ENCODE measurements around the gene TSR1.

TSR1 gene

DNA sequence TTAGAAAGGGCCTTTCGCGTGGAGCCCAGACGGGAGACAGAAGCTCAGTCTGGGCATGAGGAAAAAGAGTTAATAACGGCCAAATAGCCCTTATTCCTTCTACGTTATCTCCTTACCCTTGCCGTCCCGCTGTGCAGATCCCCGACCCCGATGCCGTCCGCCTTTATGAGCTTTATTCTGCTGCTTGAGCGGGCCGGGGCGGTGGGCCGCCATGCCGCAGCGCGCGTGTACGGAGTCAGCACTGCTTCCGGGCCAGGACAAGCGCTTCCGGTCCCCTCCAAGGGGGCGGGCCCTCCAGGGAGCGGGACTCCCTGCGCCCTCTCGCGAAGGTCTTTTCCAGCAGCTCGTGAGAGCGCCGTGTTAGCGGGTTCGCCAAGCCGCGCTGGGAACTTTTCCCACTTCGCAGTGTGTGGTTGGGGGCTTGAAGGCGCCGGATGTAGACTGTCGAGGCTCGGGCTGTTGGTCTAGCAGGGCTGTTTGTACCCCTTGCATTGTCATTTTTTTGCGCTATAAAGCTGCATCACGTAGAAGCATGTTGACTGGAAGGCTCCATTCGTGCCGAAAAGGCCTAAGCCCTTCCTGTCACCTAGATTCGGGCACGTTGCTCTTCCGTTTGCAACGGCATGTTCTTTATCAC is at the start of gene TSR1:
TSS of gene TSR1 (minus strand) at position 243 of the 637 bp plus-strand sequence. CDS start at position 213, 30 bp downstream.
- peak; percentile 89 for DNase-seq

DNA sequence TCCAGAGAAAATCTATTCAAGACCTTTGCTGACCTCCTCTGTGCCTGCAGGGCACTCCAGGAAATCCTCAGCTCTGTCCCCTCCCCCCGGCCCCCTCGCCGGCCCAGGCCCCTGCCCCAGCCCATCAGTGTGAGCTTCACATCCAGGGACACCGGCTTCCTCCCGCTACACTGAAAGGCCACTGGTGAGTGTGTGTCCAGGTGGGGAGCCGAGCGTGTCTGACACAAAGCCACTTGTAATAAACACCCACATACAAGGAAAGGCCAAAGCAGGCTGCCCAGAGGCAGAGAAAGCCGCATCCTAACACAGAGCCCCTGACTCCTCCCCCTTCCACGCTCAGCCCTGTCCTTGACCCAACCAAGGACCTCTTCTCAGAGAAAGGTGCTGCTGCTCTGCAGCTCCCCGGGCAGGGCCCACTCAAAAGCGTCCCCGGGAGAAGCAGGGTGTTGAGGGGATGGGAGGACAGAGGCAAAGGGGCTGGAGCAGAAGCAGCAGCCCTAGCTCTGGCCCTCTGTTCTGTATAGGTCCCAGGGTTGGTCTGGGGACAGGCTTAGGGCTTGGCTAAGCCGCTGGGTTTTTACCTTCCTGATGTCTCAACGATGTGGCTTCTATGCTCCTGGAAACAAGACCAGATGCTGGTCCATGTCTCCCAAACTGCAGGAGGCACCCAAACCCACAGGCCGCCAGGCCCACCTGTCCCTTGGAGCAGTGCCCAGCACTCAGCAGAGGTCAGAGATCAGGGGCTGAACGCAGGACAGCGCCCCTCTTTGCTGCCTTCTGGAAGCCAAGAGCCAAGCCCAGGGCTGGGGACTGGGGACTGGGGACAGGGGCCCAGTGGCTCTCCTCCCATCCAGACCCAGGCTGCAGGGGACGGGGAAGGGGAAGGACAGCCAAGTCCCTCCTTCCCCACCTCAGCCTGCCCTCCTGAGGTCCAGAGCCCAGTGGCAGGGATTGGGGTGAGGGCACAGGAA is 49.3 kb upstream of the TSR1 start:
- no peak for DNase-seq

DNA sequence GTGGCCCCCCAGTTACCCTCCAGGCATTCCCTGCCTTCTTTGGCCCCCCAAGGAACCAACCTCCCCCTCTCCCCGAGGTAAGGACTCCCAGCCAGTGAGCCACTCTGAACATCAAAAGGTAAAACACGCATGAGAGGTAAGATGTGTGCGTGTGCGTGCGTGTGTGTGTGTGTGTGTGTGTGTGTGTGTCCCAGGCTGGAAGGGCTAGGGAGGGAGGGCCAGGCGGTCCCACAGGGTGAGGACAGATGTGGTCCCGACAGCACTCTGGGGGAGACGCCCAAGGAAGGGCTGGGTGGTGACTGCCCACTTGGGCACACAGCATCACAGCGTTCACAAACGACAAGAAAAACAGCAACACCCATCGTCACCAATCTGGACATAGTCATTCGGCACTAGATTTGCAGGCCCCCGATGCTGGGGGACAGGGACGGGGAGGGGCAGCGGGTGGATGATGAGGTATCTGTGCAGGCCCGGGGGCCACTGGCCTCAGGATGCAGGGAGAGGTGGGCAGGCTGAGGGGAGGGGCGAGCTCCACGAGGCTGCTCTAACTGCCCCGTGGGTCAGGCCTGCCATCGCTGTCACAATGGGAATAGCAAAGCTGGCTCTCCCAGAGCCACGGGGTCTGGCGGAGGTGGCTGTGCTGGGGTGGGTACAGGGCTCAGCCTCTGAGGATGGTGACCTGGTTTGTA is 48.3 kb upstream of the TSR1 start:
- no peak for DNase-seq

DNA sequence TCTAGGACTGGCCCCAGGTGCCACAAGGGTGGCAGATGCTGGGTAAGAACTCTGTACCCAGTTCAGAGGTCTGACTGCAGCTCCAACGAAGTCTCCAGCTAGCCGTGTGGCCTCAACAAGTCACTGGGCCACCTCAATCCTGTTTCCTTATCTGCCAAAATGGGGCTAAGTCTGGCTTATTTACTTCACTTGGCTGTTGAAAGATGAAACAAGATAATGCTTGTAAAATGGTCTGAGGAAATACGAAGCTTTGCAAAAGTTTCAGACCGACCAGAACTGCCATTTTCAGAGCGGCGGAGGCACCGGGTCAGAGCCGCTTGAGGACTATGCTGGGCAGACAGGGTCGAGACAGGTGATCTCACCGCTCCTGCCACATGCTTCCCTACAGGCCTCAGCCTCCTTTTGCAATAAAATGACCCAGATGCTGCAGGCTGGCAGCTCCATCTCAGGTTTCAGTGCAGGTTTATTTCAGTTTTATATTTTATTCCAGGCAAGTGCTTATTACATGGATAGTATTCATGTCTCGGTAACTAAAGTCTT is 47.4 kb upstream of the TSR1 start:
- no peak for DNase-seq

DNA sequence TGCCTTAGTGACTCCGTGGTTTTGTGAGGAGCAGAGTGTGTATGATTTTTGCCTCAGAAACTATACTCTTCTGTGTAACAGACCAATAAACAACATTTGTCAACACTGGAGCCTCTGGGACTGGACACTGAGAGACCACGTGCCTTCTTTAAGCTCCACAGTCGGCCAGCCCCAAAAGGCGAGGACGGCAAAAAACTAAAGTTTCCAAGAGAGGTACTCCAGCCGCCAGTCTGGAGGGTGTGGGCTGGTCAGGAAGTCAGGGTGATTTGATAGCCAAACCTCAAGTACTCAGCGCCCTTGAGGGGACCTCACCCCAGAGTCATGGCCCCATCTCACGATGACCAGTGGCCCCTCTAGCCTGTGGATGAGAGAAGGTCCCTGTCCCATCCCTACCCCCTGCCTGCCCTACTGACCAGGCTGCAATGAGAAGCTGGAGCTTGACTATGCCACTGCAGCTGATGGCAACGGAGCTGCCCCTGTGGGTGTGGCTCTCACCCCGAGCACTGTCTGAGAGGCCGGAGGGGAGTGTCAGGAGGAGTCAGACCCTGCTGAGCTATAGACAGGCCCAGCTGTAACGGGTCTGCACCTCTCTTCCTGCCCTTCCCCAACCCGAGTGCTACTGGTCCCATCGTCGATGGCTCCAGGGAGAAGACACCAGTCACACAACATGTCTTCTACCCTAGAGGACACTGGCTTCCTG is 44.8 kb upstream of the TSR1 start:
- no peak for DNase-seq

DNA sequence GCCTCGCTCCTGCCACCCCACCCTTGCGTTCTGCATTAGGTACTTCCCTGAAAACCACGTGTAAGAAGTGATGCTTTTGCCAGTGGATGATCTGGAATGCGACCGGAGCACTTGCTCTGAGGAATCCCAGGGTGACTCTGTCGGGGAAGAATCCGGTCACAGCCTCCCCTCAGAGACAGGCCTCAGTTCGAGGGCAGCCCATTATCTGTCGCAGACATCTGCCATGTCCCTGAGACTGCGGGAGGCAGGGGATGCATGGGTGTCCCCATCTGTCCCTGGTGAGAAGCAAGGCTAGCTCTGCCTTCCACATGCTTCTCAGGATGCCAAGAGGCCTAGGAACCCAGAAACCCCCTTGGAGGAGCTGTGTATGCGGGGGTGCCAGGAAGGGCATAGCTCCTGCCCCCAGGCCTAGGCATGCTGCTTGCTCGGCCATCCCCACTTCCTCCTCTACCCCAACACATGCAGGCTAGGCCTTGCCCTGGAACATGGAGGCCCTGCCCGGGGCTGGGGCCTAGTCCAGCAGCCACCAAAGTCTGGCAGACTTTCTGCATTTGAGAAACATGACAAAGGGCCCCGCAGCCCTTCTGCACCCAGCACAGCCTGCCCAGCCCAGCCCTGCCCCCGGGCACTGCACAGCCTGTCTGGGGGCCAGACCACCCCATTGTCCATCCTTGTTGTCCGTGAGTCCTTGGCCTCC is 44.1 kb upstream of the TSR1 start:
- no peak for DNase-seq

DNA sequence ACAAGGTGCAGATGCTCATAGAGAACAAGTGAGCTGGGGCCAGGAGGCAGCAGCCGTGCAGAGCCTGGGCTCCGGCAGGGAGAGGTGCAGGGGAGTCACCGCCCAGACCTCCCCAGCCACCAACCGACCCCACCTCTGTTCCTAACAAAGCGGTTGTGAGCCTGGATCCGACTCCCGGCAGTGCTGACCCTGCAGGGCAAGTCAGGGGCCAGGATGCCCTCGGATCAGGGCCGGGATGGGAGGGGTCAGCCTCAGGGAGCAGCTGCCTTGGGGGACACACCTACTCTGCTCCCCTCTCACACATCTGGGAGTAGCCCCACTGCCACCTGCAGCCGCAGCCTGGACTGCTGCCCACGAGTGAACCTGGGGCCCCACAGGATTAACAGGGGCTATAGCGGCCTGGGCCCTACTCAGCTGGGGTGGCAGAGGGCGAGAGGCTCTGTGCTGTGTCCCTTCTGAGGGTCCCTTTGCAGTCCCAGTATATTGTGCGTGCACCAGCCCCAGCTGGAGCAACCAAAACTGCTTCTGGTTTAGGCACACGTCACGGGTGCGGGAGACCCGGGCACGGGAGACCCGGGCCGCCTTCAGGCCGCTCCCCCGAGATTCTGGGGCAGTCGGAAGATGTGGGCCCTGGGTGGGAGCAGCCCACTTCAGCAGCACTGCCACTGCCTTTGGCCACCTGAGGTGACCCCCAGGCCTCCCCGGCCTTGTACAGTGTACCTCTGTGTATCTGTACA is 43.4 kb upstream of the TSR1 start:
- no peak for DNase-seq

DNA sequence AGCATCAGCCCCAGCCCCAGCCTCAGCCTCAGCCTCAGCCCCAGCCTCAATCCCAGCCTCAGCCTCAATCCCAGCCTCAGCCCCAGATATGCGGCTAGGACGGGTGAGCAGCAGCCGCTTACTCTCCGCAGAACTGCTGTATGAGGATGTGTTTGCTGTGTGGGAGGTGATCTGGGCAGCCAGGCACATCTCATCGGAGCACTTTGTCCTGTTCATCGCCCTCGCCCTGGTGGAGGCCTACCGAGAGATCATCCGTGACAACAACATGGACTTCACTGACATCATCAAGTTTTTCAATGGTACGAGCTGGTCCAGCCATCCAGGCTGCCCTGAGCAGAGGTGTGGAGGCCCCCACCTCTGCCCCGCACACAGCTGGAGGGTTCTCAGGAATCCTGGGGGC is 42.6 kb upstream of the TSR1 start:
- DNase-seq = no peak

DNA sequence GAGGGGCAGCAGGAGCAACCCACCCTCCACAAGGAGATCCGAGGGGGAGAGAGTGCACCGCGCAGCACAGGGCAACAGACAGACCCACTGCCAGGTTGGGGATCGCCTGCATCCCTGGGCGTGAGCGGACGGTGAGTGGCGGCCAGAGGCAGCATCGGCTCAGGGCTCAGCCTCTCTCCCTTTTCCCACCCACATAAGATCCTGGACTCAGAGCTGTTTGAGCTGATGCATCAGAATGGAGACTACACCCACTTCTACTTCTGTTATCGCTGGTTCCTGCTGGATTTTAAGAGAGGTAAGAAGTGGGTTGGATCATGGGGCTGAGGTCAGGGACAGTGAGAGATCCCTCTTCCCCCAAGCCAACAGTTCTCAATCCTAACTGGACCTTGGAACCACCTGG is 41.4 kb upstream of the TSR1 start:
- no peak for DNase-seq

DNA sequence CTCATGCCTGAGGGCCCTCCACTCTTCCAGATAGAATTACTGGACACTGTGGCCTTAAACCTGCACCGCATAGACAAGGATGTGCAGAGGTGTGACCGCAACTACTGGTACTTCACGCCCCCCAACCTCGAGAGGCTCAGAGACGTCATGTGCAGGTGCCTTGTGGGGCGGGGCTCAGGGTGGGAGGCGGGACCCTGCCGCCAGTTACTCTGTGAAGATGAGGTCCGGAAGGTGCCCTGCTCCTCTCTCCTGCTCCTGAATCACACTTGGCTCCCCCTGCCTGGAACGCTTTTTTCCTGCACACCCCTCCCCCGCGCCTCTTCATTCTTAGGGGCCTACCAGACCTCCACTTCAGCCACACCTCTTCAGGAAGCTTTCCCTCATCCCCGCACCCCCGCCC is 39.9 kb upstream of the TSR1 start:
- DNase-seq = no peak

DNA sequence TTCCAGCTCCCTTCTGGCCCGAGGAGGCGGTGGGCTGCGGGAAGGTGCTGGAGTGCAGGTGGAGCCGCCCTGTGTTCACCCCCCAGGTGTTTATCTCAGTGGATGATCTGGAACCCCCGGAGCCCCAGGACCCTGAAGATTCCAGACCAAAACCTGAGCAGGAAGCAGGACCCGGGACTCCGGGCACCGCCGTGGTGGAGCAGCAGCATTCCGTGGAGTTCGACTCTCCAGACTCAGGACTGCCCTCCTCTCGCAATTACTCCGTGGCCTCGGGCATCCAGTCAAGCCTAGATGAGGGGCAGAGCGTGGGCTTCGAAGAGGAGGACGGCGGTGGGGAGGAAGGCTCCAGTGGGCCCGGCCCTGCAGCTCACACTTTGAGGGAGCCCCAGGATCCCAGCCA is 39.1 kb upstream of the TSR1 start:
- DNase-seq = no peak

DNA sequence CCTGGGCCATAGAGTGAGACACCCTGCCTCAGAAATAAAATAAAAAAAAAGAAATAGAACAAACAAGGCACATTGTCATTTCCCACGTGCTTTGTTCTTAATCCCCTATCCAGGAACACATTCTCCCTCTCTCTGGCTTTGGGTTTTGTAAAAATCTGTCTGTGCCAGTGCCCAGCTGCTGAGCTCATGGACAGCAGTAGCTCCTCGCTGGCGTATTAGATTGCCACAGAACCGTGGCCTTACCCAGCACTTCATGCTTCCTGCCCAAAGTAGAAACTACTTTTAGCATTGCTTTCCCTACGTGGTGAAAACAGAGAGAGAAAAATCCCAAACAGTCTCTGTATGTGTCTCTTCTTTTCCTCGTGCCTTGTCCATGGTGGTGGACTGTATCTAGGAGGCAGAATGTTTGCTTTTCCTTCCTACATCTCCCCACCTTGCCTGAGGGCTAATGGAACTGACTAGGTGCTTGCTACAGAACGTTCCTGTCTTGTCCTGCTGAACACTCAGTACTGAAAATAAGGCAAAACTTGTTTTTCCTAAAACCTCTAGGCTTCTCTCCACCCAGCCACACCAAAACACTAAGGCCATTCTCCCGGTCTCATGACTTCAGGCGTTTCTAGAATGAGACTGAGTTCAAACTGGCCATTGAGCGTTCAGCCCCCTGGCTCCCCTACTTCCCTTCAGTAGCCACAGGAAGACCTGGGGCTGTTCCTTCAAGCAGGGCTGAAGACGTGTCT is 38.5 kb upstream of the TSR1 start:
- DNase-seq = no peak

DNA sequence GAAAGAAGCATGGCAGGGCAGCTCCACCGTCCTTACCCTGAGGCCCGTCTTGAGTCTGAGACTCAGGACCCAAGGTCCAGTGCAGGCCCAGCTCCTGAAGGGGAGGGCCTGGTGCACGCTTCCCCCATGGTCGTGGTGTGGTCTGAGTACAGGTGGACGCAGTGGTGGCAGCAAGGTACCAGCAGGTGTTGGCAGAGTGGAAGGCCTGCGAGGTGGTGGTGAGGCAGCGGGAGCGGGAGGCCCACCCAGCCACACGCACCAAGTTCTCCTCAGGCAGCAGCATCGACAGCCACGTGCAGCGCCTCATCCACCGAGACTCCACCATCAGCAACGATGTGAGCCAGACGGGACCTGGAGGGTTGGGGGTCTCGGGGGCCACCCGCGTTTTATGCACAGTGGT is 36.9 kb upstream of the TSR1 start:
- no peak for DNase-seq

DNA sequence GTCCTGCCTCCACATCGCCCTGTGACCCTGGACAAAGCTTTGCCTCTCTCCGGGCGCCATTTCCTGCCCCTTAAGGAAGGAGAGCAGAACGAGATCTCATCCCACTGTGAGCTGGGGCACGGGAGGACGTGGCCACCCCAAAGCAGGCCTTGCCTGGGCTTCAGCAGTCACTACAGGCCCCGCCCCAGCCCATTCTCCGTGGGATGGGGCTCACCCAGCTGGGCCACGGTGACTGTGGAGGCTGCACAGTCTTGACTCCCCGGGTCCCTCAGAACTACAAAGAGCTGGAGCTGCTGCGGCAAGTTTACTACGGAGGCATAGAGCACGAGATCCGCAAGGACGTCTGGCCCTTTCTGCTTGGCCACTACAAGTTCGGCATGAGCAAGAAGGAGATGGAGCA is 36.4 kb upstream of the TSR1 start:
- no peak for DNase-seq

DNA sequence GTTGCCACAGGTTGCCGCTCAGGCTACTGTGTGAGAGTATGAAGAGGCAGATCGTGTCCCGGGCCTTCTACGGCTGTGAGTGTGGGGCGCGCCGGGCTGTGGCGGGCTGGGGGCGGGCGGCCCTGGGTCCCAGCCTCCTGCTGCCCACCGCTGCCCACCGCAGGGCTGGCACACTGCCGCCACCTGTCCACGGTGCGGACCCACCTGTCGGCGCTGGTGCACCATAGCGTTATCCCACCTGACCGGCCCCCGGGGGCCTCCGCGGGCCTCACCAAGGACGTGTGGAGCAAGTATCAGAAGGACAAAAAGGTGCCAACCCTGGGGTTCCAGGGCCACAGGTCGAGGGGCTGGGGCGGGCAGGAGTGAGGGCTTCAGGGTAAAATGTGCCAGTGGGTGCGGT is 35.9 kb upstream of the TSR1 start:
- no peak for DNase-seq

DNA sequence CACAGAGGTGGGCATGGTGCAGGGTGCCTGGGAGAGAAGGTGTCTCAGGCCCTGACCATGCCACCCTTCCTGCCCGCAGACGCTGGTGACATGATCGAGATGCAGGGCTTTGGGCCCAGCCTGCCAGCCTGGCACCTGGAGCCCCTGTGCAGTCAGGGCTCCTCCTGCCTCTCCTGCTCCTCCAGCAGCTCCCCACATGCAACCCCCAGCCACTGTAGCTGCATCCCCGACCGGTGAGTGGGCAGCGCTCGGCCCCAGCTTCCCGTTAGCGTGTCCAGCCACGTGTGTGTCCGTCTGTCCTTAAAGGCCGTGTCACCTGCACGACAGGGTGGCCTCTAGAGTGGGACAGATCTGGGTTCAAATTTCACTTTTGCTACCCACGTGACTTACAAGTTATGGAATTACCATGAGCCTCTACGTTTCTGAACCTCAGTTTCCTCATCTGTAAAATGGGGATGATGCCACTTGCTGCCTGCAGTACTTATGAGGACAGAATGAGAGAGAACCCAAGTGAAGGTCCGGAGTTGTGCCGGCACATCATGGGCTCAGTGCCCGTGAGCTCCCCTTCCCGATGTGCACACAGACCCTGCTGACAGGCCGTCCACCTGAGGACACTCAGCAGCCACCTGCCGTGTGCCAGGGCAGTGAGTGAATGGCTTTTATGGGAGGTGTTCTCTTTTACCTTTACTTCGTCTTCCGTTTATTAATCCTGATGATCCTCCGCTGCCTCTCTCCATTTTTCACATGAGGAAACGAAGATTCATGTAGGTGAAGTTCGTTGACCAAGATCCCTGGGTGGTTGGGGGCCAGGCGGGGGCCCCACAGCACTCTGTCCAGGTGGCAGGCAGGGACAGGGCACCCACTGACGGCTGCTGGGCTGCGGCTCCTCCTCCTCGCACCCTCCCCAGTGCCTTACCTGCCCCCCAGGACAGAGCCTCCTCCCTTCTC is 35.2 kb upstream of the TSR1 start:
- DNase-seq = no peak

DNA sequence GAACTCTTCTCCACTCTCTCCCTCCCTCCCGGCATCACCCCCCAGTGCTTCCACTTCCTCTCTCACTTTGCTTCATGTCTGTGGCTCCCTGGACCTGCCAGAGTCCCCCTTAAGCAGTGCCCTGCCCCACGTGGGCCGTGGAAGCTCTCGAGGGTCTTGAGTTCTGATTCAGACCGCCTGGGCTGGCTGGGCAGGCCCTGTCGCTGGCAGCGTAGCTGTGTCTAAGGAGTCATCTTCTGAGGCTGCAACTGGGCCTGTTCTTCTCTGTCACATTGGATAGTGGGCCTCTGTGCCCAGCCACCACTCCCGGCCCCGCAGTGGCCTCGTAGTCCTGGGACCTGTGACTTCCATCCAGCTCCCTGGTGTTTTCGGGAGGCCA is 33.9 kb upstream of the TSR1 start:
- no peak for DNase-seq

DNA sequence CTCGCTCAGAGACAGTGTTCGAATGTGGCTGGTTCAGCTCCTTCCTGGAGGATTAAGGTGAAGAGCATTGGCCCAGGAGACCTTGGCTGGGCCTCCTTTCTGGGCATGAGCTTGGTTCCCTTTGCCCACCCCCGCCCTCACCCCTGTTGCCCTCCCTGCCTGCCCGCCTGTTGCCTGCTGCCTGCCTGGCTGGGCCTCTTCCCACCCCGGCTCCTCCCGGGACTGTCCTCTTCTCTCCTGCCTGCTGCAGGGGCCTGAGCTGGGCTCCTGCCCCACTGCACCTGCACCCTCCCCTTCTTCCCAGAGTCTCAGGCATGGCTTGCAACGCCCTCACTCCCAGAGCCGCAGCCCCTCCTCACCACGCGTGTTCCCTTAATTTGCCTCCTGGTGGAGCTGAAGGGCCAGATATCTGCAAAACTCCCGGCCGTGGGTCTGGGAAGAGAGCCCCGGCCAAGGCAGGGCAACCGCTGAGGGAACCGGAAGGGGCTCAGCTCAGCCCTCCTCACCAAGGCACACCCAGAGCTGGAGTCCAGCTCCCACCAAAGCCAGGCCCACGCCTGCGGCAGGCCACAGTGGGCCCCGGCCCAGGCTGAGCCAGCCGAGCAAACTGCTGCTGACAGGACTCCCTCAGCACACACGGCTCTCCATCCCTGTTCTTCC is 33.4 kb upstream of the TSR1 start:
- no peak for DNase-seq

DNA sequence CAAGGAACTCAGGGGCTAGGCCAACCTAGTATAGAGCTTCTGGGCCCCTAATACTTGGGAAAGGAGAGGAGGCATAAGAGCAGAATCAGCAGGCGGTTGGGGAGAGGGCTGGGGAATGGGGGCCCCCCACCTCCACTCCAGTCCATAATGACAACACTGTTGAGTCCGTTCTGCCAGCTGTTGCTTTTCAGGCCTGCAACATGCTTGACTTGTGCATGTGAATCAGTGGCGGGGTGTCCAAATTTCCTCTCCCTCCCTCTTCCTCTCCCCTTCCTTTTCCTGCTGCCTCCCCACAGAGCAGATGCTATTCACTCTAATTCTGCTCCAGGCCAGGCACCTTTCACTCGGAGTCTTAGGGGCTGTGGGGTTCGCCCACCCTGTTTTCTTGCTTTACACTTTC is 32.8 kb upstream of the TSR1 start:
- DNase-seq = no peak

Data from activated CD4-positive, CD25-positive, alpha-beta regulatory T cell treated with anti-CD3 and anti-CD28 coated beads, Interleukin-2, amount 50 U/mL, for 72 hours (primary cell).